HCT116 (cell line): ENCODE data around the gene AKT3. TPM values are rescaled to one million over a fixed set of nuclear protein-coding genes. Genes with fewer than 3 reads are reported as not detected.

Experiments used
- ATAC-seq: fragments of 200-7000 bp; cut with Tn5 transposase; 2 replicates; pipeline ENCODE4 v1.9.1; 2020; ENCODE audit warnings: mild to moderate bottlenecking, moderate library complexity
- BruUV-seq: library from RNA; stranded (reverse); fragments of 400-500 nt; replicated peaks from 2 replicates; lab custom pipeline; 2021; lab: Mats Ljungman, UMichigan
- CTCF ChIA-PET: fragments of 300-600 bp; sonication (Branson Sonifier 250); formaldehyde crosslinking; loops from one replicate; lab custom pipeline; 2021; ENCODE audit warnings: antibody characterized with exemption; lab: Charles Lee
- POLR2A ChIA-PET: fragments of 300-600, 350-600 bp; sonication (Branson Sonifier 250); formaldehyde crosslinking; loops from one replicate; lab custom pipeline; 2021; ENCODE audit warnings: antibody characterized with exemption; lab: Charles Lee
- RAD21 ChIA-PET, 2 experiments: fragments of 300-600 bp; sonication (Branson Sonifier 250); formaldehyde crosslinking; loops; one replicate each; lab custom pipeline; 2023; ENCODE audit warnings: low total read pairs in 2 of 2; ENCODE audit not compliant: uncharacterized antibody in 2 of 2, unreplicated experiment in 2 of 2, low non-redundant PET in 1 of 2; lab: Charles Lee
- DNase-seq: peaks from one replicate; pipeline ENCODE4 v3.0.0-alpha.2; 2010; ENCODE audit warnings: low read depth, low spot score
- H2AFZ ChIP-seq: fragments of 200-600 bp; shearing (Covaris generic), sonication (generic); 2 replicates; pipeline ENCODE4 v1.6.1; 2017; ENCODE audit warnings: low read depth, mixed run types, mixed read lengths, antibody characterized with exemption, low read length; ENCODE audit not compliant: poor library complexity, severe bottlenecking
- H3K27ac ChIP-seq: 2 replicates; pipeline ENCODE4 v1.5.1; 2012; ENCODE audit warnings: low read depth, low read length
- H3K27me3 ChIP-seq: fragments of 200-600 bp; sonication (generic); 2 replicates; pipeline ENCODE4 v1.6.1; 2016; ENCODE audit warnings: mixed run types, low read length, mixed read lengths; ENCODE audit not compliant: insufficient read depth
- H3K36me3 ChIP-seq, 2 experiments: fragments of 200-500 bp in 1 of 2; fragments of 200-600 bp in 1 of 2; sonication (Bioruptor generic) in 1 of 2; sonication (generic) in 1 of 2; 2 replicates each; pipeline versions ENCODE4 v1.5.1 to v1.6.1; 2014 to 2016; ENCODE audit warnings: low read length in 2 of 2, inconsistent platforms in 1 of 2, mixed read lengths in 1 of 2, mixed run types in 1 of 2; ENCODE audit not compliant: insufficient read depth in 2 of 2, control insufficient read depth in 1 of 2
- H3K4me1 ChIP-seq, 2 experiments: fragments of 200-600 bp in 1 of 2; sonication (generic) in 1 of 2; 2 replicates each; pipeline versions ENCODE4 v1.5.1 to v1.6.1; 2012 to 2017; ENCODE audit warnings: low read length in 2 of 2, inconsistent platforms in 1 of 2, mild to moderate bottlenecking in 1 of 2, mixed read lengths in 1 of 2, mixed run types in 1 of 2, moderate library complexity in 1 of 2; ENCODE audit not compliant: insufficient read depth in 2 of 2, control insufficient read depth in 1 of 2
- H3K4me2 ChIP-seq: fragments of 200-600 bp; sonication (generic); 2 replicates; pipeline ENCODE4 v1.6.1; 2017; ENCODE audit warnings: mixed run types, low read length, mixed read lengths
- H3K4me3 ChIP-seq, 2 experiments: fragments of 200-600 bp in 1 of 2; sonication (generic) in 1 of 2; replicated peaks in 1 of 2; 2 replicates each; pipeline ENCODE4 v1.5.1; 2011 to 2016; ENCODE audit warnings: low read length in 2 of 2, control low read depth in 1 of 2, low read depth in 1 of 2, mild to moderate bottlenecking in 1 of 2, mixed read lengths in 1 of 2, mixed run types in 1 of 2
- H3K79me2 ChIP-seq: fragments of 200-600 bp; sonication (generic); 2 replicates; pipeline ENCODE4 v1.6.1; 2017; ENCODE audit warnings: mild to moderate bottlenecking, mixed run types, low read length, moderate library complexity, mixed read lengths; ENCODE audit not compliant: insufficient read depth
- H3K9ac ChIP-seq: fragments of 200-600 bp; sonication (generic); 2 replicates; pipeline ENCODE4 v1.6.1; 2016; ENCODE audit warnings: low read length, mixed read lengths
- H3K9me2 ChIP-seq: fragments of 200-600 bp; sonication (generic), shearing (Covaris generic); 2 replicates; pipeline ENCODE4 v1.6.1; 2017; ENCODE audit warnings: mixed run types, mild to moderate bottlenecking, moderate library complexity; ENCODE audit not compliant: insufficient read depth
- H3K9me3 ChIP-seq, 2 experiments: fragments of 200-500 bp in 1 of 2; fragments of 200-600 bp in 1 of 2; sonication (Bioruptor generic) in 1 of 2; sonication (generic) in 1 of 2; 2 replicates each; pipeline ENCODE4 v1.6.1; 2014 to 2017; ENCODE audit warnings: low read length in 2 of 2, mixed read lengths in 2 of 2, inconsistent platforms in 1 of 2, low read depth in 1 of 2, mild to moderate bottlenecking in 1 of 2, mixed run types in 1 of 2, moderate library complexity in 1 of 2; ENCODE audit not compliant: control insufficient read depth in 1 of 2, insufficient read depth in 1 of 2
- H4K20me1 ChIP-seq: fragments of 200-600 bp; sonication (generic), shearing (Covaris generic); 2 replicates; pipeline ENCODE4 v1.6.1; 2017; ENCODE audit warnings: mixed run types, mild to moderate bottlenecking, moderate library complexity; ENCODE audit not compliant: insufficient read depth
- ATF3 ChIP-seq: IDR thresholded peaks from 2 replicates; pipeline ENCODE4 v1.6.1; 2012
- CTCF ChIP-seq, 3 experiments: fragments of 200-600 bp in 1 of 3; sonication (generic) in 1 of 3; IDR thresholded peaks in 2 of 3; conservative IDR thresholded peaks in 1 of 3; 2 replicates each; pipeline ENCODE4 v1.5.1; 2012 to 2017; ENCODE audit warnings: low read depth in 2 of 3, low read length in 2 of 3, antibody characterized with exemption in 1 of 3, borderline replicate concordance in 1 of 3, control low read depth in 1 of 3, mild to moderate bottlenecking in 1 of 3, mixed read lengths in 1 of 3, mixed run types in 1 of 3, moderate library complexity in 1 of 3; ENCODE audit not compliant: insufficient read depth in 1 of 3
- EGR1 ChIP-seq: IDR thresholded peaks from 2 replicates; pipeline ENCODE4 v1.6.1; 2012; ENCODE audit warnings: low read depth
- ELF1 ChIP-seq: IDR thresholded peaks from 2 replicates; pipeline ENCODE4 v1.6.1; 2012; ENCODE audit warnings: low read depth, borderline replicate concordance
- EZH2 ChIP-seq: fragments of 200-600 bp; sonication (generic); IDR thresholded peaks from 2 replicates; pipeline ENCODE4 v1.6.1; 2017; ENCODE audit warnings: antibody characterized with exemption, mixed run types
- EZH2phosphoT487 ChIP-seq: fragments of 200-600 bp; IDR thresholded peaks from 2 replicates; pipeline ENCODE4 v1.6.1; 2018; ENCODE audit warnings: antibody characterized with exemption, borderline replicate concordance
- FOSL1 ChIP-seq: IDR thresholded peaks from 2 replicates; pipeline ENCODE4 v1.6.1; 2012; ENCODE audit warnings: low read depth
- JUND ChIP-seq: IDR thresholded peaks from 2 replicates; pipeline ENCODE4 v1.6.1; 2012
- POLR2A ChIP-seq: IDR thresholded peaks from 2 replicates; pipeline ENCODE4 v1.7.0; 2011; ENCODE audit warnings: borderline replicate concordance; ENCODE audit not compliant: insufficient read depth, insufficient read length; ENCODE audit errors: extremely low read depth
- POLR2AphosphoS5 ChIP-seq: IDR thresholded peaks from 2 replicates; pipeline ENCODE4 v1.6.1; 2011; ENCODE audit warnings: mild to moderate bottlenecking, low read depth, low read length, moderate library complexity
- RAD21 ChIP-seq: IDR thresholded peaks from 2 replicates; pipeline ENCODE4 v1.6.1; 2012; ENCODE audit warnings: low read depth, mild to moderate bottlenecking
- REST ChIP-seq: IDR thresholded peaks from 2 replicates; pipeline ENCODE4 v1.6.1; 2012; ENCODE audit warnings: low read depth
- SIN3A ChIP-seq: IDR thresholded peaks from 2 replicates; pipeline ENCODE4 v1.6.1; 2012; ENCODE audit warnings: low read depth
- SRF ChIP-seq: IDR thresholded peaks from 2 replicates; pipeline ENCODE4 v1.6.1; 2012; ENCODE audit warnings: low read depth
- TCF7L2 ChIP-seq: IDR thresholded peaks from 2 replicates; pipeline ENCODE4 v1.7.0; 2011; ENCODE audit warnings: borderline replicate concordance, inconsistent platforms; ENCODE audit not compliant: insufficient read depth, insufficient read length; ENCODE audit errors: extremely low read depth
- ZFX ChIP-seq: fragments of 450-650 bp; IDR thresholded peaks from 2 replicates; pipeline ENCODE4 v1.6.1; 2017
- intact Hi-C: fragments of 100-400 bp; cut with micrococcal nuclease; formaldehyde crosslinking; loops from 2 replicates; pipeline ENCODE4 v1.10.0; 2022
- total RNA-seq: library from RNA; stranded (reverse); gene quantifications from one replicate; pipeline ENCODE4 v1.2.1, GENCODE V29; 2021; ENCODE audit not compliant: unreplicated experiment

AKT3 gene
- total RNA-seq, 1 experiment from 2014 or later, result 0.49 TPM

GRCh38 chr1:243595527-243596210 is 254.4 kb downstream of the AKT3 start:
- Histone ChIP-seq H3K79me2 (no peaks in the 10 kb centered on the region), H3K9me3 (no peaks in the 10 kb centered on the region), H3K27me3 (no peaks in the 10 kb centered on the region), H2AFZ (no peak overlapping the region), H3K27ac (no peak overlapping the region), H3K9me2 (no peaks in the 10 kb centered on the region), H3K9ac (no peak overlapping the region), H4K20me1 (no peaks in the 10 kb centered on the region), H3K4me1 (no peaks in the 10 kb centered on the region), H3K4me2 (no peak overlapping the region), H3K36me3 (no peaks in the 10 kb centered on the region), H3K4me3 (no peak overlapping the region)
- RAD21 ChIA-PET, result no interaction called here
- no peak for DNase-seq
- ATAC-seq, result no peak
- no TSS peak for BruUV-seq
- TF ChIP-seq EGR1, result no peak
- TF ChIP-seq POLR2AphosphoS5, result no peak
- TF ChIP-seq TCF7L2, result no peak
- TF ChIP-seq JUND, result no peak
- TF ChIP-seq REST, result no peak
- TF ChIP-seq RAD21, result no peak
- no peak for TF ChIP-seq POLR2A
- no peak for TF ChIP-seq SRF
- no peak for TF ChIP-seq FOSL1
- no peak for TF ChIP-seq SIN3A
- no peak for TF ChIP-seq CTCF (IDR thresholded peaks at IDR 0.05 in 2 of 3, conservative IDR thresholded peaks at IDR 0.05 in 1 of 3; ENCODE audit: borderline replicate concordance in 1 of 3, insufficient read depth in 1 of 3, low read depth in 2 of 3, low read length in 2 of 3)
- no peak for TF ChIP-seq ATF3
- TF ChIP-seq ZFX, result no peak
- TF ChIP-seq EZH2, result no peak
- TF ChIP-seq EZH2phosphoT487, result no peak
- TF ChIP-seq ELF1, result no peak
- CTCF ChIA-PET, result no interaction called here
- intact Hi-C loops, result no loop called here
- POLR2A ChIA-PET, result no interaction called here
